NCI-H460 (cell line): ENCODE measurements around the gene FEZF2. TPM values are rescaled to one million over a fixed set of nuclear protein-coding genes. Genes with fewer than 3 reads are reported as not detected.

Source experiments
- DNase-seq: peaks from one replicate; pipeline ENCODE4 v3.0.0-alpha.2; 2016; ENCODE audit warnings: low read depth; ENCODE audit errors: extremely low read depth
- total RNA-seq: library from RNA; depleted of rRNA; stranded (reverse); fragments of >200 nt; shearing (Covaris generic); gene quantifications from 2 replicates; pipeline ENCODE4 v1.2.3, GENCODE V29; 2014

The FEZF2 gene
- total RNA-seq, 1 experiment from 2014 or later = not detected

DNA sequence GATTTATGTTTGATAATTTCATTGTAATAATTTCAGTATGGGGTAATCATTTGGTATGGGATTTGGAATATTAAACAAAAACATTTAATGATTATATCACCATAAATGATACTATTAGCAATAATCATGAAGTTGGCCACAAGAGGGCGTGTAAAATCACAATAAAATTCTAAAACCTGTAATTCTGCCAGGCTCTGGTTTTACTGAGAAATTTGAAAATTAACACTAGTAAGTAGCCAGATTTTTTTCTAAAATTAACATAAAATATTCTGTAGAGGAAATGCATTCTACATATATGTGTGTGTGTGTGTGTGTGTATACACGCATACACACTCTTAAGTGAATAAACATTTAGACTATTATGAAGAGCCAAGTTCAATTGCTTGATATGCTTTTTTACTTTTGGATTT, 40.5 kb downstream of the FEZF2 start:
- peak; percentile 8 for DNase-seq

DNA sequence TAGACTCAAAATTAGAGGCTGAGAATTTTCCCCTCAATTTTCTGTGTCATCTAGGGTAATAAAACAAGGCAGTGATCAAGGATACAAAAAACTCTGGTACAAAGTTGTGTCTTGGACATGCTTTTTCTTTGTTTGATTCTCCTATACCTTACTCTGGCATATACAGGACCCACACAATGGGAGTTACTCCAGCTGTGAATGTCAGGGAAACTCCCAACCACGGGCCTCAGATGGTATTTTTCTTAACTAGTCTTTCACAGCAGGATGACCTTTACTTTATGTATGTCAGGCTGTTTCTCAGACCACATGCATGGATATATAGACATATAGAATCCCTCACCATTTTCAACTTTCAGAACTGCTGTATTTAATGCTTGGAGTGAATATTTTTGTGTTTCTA, 41.3 kb downstream of the FEZF2 start:
- DNase-seq = no peak

- no peak for DNase-seq
Observed at GRCh38 chr3:62329971-62330370, 43.4 kb downstream of the FEZF2 start.

GRCh38 chr3:62325896-62326295, 47.5 kb downstream of the FEZF2 start:
- no peak for DNase-seq

GRCh38 chr3:62323241-62323640, 50.1 kb downstream of the FEZF2 start:
- DNase-seq = no peak
